HG02610 (cell line): Measurements from ENCODE around the gene TP53I13.

Source experiments
- ATAC-seq: cut with Tn5 transposase; IDR thresholded peaks from one replicate; pipeline ENCODE4 v1.9.1; 2021; ENCODE audit warnings: mild to moderate bottlenecking, moderate library complexity; ENCODE audit not compliant: unreplicated experiment

TP53I13 gene

DNA sequence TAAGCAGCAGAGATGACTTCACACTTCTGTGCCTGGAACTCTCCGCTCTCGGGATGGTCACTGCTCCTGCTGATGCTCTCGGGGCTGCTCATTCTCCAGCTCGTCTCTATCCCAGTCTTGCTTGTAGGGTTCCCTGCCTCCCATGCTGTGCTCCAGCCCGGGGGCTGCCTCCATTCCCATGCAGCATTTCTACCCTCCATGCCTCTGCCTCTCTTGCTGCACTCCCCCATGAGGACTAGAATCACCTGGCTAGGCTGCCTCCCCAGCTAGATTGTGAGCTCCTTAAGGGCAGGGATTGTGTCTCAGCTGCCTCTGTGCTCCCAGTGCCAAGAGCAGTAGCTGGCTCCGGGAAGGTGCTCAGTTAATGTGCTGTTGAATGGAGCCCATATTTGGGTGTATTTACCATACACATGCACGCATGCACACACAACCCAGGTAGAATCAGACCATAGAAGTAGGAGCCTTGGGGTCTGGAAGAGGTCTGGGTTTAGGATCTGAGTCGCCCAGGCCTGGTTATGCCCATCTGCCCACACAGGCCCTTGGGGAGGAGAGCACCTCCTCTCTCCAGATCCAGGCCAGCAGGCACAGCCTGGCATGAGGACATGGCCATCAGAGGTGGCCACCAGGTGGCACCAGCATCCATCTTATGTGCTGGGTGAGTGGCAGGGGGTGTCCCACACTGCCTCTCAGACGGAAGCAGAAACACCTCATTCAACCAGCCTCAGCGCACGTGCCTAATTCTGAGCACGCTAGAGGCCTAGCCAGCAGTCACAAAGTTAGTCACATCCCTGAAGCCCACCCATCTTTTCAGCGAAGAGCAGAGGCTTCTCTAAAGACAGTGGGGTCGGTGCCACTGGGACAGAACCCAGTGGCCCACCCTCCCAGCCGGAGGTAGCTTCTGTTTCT is 11.6 kb downstream of the TP53I13 start:
- peak; percentile 69 for ATAC-seq

DNA sequence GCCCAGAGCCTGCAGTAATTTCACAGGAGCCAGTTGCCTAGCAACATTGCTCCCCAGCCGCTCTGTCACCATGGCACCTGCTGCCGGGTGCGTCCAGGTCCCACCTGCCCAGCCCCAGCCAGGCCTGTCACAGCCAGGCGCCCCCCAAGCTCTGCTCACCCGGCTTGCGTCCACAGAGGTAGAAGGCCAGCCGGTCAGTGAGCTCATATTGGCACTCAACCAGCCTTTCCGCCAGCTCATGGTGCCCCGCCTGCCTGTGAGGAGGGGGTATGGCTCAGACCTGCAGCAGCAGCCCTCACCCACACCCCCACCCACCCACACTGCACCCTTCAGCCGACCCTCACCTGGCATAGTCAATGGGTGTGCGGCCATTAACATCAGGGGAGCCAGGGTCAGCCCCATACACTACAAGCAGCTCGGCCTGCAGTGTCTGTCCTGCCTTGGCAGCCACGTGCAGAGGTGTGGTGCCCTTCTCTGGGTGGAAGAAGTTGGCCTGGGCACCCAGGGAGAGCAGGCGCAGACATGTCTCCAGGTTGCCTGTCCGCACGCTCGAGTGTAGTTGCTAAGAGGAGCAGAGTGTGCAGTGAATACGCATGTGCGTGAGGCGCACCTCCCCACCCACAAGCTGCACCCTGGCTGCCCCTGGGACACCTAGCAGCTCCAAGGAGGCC is 13.2 kb downstream of the TP53I13 start:
- ATAC-seq, result no peak

DNA sequence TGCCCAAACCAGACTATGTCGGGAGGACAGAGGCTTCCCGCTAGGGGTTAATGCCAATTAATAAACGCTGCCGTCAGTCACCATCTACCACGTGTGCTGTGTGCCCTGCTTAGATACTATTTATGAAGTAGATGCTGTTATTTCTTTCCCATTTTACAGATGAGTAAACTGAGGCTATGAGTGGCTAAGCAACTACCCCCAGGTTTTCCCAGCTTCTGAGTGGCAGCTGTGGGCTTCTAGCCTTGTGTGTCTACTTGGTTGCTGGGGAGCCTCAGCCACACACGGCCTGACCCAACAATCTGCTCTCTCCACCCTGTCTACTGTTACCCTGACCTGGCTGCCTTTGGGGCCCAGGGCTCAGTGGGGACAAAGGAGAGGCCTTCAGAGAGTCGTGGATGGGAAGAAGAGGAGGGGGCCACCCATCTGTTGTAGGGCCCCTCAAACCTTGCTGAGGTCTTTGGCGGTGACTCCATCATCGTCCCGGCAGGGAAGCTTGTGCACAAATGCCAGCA is 13.8 kb downstream of the TP53I13 start:
- no peak for ATAC-seq

DNA sequence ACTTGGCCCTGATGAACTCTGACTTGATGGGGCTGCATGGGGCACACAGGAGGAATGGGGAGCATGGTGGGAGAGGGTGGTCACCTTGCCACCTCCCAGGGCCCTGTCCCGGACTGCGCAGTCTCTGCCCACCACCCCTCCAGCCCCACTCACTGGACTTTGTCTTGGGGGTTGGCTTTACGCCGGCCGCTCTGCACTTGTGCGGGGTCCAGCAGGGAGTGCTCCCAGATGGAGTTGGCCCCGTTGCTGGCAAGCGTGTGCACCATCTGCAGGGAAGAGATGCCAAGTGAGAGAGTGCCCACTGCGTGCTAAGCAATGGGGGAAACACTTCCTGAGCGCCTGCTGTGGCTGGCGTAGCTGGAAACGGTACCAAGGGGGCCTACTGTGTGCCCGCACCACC is 14.3 kb downstream of the TP53I13 start:
- no peak for ATAC-seq

DNA sequence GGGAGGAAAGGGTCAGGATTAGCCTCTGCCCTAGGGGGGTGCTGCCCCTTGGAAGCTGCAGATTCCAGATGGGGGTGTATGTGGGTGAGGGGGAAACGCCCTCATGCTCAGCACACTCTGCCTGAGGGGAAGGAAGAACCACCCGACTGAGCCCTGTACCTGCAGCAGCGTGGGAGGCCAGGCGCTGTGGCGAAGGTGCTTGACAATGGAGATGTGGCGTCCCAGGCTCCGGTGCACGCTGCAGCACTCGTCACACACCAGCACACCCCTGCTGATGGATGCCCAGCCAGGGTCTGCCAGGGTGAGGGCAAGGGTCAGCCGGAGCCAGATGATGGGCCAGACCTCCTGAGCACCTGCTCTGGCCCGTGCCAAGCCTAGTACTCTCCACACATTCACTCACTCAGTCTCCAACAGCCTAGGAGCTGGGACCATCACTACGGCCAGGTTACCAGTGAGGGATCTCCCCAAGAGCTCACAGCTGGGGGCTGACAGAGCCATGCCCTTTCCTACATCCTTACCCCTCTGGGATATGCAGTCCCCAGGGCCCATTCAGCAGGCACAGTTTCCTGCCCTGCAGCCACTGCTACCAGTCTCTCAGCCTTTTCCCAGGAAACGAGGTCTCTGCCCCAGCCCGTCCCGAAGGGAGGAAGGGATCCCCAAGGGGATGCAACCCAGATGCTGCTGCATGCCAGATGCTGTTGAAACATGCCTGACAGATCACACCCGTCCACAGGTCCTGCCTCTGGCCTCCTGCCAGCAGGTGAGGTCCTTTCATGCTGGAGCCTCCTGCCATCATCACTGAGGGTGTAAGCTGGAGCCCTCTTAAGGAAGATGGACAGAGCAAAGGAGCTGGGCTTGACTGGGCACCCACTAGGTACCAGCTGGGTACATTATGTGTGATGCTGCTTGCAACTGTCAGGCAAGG is 15.1 kb downstream of the TP53I13 start:
- no peak for ATAC-seq

DNA sequence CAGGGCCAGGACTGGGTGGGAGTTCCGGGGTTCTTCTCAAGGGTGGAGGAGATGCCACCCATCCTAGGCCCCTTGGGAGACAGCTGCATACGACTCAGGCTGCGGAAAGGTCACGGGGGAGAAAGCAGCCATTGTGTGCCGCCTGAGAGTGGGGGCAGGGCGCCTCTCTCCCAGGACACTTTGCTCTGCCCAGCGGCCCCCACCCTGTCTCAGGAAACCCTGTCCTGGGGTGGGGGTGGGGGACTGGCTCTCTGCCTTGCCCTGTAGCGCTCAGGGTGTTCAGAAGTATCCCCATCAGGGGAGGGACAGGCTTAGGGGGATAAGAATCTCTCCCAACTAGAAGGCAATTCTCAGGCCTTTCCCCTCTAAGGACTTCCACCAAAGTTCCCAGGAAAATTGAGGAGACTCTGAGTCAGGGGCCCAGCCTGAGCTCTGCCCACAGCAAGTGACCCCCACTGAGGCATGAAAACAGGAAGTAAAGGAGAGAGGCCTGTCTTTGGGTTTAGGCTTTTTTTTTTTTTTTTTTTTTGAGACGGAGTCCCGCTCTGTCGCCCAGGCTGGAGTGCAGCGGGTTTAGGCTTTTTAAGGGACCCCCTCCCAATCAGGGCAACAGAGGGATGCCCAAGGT is 16.1 kb downstream of the TP53I13 start:
- ATAC-seq, result no peak

DNA sequence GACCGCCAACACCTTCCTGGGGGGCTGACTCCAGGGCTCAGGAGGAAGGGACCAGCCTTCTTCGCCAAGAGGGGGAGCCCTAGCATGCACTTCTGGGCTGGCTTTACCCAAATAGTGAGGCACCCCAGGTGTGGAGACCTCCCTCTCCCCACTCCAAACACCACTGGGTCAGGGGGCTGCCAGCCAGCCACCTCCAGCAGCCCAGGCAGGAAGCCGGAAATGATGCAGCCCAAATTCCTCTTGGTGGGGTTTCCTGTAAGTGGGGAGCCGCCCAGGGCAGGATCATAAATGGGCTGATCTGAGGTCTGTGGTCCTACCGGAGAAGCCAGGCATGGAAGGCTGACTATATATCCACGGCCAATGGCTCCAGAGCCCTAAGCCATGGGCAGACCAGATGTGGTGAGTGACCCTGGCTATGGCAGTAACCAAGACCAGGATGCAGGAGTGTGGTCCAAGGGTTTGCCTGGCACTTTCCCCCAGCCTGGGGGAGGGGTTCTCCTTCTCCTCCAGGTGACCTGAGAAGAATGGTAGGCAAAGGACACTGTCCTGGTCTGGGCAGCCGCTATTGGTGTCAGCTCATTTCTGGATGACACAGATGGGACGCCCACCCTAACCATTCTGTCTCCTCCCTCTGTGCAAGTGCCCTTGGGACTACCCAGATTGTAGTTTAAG is 16.7 kb downstream of the TP53I13 start:
- no peak for ATAC-seq

DNA sequence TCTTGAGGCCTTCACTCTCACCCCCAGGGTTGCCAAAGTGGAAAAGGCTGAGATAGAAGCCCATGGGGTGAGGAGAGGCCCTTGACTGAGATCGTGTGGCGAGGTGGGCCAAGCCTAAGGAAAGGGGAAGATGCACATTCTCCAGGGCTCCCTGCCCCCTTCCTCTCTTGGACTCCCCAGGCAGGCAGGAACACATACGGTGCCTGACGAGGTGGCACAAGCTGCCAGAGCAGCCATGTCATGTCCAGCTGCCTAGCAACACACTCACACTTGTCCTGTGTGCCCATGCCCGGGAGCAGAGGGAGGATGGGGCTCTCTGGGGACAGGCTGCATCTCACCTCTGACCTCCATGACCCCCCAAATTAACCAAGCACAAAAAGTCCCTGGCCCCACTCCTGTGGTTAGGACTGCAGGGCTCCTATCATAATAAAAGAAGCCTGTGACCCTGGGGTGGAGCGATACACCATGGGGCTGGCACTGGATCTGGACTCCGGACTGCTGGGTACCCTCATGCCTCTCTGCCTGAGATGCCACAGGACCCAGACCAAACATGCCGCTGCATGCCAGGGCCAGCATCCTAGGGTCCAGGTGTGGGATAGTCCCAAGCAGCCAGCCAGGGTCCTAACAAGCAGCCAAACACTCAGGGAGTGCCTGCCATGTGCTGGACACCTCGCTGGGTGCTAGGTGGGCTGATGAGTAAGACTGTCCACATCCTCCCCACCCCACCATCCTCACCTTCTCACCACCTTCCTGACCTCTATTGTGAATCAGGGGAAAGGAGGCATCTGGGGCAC is 18.4 kb downstream of the TP53I13 start:
- no peak for ATAC-seq

DNA sequence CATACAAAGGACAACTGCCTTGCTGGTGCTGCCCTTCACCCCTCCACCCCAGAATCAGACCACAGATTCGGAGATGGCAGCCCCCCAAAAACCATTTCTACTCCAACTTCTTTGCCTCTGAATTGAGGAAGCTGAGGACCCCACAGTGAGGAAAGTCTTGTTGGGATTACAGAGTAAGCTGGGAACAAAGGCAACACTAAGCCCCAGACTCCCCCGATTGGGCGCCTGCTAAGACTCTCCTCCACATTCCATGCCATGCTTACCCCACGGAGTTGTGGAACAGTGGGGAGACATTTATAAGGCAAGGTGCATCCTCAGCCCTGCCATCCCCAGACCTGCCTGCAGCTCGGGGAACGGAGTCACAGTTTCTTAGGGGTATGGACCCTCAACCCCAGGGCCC is 19.1 kb downstream of the TP53I13 start:
- no peak for ATAC-seq

DNA sequence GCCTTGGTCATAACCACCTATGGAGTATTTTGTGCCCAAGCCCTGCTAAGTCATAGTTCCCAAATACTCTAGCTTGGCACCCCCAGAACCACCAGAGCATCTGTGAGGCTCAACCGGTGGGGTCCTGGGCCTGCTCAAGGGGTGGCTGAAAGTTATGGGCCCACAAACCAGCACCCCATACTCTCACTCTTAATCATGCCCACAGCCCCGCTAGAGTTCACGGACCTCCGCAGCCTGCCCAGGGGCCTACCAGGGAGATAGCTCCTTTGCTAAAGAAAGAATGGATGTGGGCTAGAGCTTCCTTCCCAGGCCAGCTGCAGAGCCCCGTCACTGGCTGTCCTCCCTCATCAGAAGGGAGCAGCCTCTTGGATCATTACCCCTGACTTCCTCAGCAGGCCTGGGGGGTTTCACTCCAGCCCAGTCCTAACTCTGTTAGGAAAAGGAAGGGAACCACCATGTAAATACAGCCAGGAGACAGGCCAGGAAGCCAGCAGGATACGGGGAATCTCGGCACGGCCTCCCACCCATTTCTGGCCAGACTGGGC is 19.6 kb downstream of the TP53I13 start:
- ATAC-seq, result no peak

DNA sequence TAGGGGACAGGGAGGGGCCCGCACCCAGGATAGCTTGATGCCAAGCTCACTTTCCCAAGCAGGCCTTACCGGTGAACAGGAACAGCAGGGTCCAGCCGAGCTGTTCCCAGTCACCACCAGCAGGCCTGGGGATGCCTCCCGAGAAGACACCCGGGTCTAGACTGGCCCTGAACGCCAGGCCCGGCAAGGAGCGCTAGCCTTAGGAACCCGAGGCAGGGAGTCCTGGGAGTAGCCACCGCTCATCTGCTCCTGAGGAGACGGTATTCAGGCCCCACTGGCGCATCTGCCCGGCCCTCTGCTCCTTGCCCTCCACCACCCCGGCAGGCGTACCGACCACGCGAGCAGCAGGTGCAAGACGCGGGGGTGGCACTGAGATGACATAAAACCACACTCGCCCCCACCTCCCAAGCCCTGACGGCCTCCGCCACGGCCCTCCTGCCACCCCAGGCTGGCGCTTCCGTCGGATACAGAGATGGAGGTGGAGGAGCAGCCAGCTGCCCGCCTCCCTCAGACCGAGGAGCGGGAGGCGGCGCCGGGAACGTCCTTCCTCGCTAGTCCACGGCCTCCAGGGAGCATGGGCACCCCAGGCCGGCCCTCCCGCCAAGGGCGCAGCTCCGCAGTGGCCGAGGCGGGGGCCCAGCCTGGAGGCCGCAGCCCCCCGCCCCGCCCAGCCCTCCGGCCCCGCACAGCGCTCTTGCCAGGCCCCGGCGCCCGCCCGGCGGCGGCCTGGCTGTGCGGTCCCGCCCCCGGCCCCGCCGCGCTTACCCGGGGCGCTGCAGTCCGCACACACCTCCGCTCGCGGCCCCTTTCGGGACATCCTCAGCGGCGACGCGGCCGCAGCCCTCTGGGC is 20.3 kb downstream of the TP53I13 start:
- peak; percentile 14 for ATAC-seq

DNA sequence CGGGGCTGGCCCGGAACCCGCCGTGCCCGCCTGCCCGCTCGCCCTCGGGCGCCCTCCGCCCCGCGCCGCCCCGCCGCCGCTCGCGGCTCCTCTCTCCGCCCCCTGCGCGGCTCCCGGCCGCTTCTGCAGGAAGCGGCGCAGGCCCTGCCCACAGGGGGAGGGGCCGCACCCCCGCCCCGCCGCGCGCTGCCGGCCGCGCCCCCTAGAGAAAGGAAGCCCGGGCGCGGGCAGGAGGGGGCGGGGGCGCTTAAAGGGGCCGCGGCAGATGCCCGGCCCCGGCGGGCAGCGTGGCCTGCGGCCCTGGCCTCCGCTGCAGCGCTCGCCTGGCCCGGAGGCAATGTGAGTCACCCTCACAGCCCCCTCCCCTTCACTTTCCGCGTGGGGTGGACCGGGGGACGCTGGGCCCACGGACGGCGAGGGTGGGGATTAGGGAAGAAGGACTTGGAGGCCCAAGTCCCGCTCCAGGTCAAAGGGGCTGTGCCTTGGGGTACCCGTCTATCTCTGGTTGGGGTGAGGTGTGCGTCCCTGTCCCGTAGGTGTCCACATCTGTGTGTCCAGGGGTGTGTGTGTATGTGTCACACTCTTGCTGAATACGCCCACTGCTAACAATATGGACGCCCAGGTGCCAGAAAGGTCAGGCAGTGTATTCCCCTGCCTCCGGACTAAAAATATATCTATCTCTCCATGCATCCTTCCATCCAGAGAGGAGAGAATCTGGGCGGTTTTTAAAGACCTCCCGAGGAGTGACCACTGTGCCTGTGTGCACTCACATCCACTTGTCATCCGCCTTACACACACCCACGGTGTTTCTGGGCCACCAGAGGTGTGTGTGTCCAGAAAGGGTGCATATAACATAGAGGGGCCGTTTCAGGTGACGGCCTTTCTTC is 21.3 kb downstream of the TP53I13 start, which contains the start of gene GIT1:
GIT1 (minus strand) TSS at position 125 of the 887 bp plus-strand sequence. CDS start 270 bp downstream, outside the sequence.
- ATAC-seq, result peak; percentile 69

DNA sequence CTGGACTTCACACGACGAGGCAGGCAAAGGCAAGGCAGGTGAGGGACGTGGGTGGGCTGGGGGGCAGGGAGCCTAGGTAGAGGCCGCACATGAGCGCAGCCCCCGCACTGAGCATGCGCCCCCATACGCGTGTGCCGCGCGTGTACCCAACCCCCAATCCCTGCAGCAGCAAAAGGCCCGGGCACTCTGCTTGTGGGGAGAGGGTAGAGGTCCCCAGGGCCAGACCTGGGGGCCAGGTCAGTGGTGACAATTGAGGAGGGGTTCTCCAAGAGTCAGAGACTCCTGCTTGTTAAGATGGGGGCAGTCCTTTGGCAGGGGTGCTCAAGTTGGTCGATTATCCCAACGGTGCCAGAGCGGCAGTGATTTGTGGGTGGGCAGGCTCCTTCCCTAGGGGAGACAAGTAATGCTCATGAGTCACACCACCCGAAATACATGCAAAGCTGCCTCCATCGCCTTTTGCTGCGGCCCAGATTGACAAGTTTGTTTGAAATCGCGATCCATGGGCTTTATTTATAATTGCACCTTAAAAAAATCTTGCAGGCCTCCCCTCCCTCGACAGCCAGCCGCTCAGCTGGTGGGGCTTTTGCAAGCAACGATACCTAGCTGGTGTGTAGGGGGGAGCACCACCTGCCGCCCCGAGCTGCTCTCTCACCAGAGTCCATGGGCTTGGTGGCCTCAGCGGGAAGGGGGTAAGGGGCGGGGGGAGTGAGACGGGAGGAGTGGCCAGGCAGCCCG is 22.1 kb downstream of the TP53I13 start:
- no peak for ATAC-seq

DNA sequence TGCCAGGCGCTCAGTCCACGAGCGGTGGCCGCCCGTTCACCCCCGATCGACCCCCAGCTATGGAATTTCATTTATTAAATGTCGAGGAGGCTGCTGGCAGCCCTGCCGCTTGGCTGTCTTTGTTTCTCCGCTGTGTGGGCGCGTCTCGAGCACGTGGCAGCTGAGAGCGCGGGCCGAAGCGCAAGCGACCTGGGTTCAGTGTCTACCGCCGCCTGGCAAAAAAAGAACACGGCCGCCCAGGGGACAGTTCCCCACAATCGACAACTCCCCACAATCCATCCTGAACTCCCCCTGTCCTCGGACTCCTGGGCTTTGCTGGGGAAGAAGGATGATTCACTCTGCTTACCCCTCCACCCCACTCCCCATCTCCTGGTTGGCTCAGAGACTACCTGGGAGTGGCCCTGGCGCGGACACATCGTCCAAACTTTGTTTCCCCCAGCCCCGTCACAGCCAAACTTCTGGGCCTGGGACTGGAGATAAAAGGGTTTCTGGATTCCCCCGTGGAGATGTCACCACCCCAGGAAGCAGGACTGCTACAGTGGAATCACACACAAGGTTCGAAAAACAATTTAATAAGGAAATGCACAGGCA is 22.7 kb downstream of the TP53I13 start:
- no peak for ATAC-seq

DNA sequence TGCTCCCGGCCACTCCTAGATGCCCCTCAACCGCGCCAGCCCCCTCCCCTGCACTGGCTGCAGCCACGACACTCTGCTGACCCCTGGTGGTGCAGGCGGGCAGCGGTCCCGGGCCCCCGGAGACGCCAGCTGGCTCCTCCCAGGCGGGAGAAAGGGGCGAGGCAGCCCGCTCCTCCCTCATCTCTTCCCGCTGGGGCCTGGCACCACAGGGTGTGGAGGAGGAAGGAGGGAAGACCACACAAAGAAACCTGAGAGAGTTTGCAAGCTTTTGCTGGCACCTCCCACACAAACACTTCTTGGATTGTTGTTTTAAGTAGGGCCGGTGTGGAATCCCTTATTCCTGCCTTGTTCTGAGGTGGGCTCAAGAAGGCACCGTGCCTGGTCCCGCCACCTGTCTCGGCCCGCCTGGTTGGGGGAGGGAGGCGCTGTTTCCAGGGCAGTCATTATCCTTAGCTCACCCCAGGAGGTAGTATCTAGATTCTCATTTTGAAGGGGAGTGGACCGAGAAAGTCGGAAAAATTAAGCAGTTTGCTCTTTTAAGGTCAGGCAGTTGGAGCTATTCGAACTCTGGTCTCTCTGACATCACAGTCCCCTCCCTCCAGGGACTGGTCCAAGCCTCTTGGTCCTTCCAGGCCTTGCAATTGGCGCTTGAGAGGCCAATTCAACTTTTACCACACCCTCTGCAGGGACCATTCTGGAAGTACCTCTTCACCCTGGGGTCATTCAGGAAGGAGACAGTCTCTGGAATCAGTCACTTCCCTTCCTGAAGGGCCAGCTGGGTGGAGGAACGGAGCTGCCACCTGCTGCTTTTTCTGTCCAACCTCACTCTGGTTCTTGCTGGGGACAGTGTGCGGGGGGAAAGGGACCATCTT is 23.5 kb downstream of the TP53I13 start:
- ATAC-seq, result no peak
